22Rv1 (cell line): ENCODE measurements around the gene INTS1.

Experiments used
- CTCF ChIP-seq: fragments of 450-650 bp; IDR thresholded peaks from 2 replicates; pipeline ENCODE4 v1.5.1; 2017; ENCODE audit warnings: mild to moderate bottlenecking
- ZFX ChIP-seq: fragments of 450-650 bp; IDR thresholded peaks from 2 replicates; pipeline ENCODE4 v1.6.1; 2017; ENCODE audit warnings: antibody characterized with exemption, borderline replicate concordance

GRCh38 chr7:1536743-1537534 lies 32.8 kb upstream of the INTS1 start:
- TF ChIP-seq CTCF (no peak), ZFX (no peak)
